Measurements from ENCODE around the gene MCM6. TPM values are rescaled to one million over a fixed set of nuclear protein-coding genes. Genes with fewer than 3 reads are reported as not detected.
"Not testable (repeated sequence)": the region's sequence is repeated elsewhere in the genome, so short reads cannot be mapped to it uniquely, and the experiment has no call there.

Gene MCM6
- total RNA-seq, 1 donor from 2014 or later: 74.4 TPM

GRCh38 chr2:135885709-135886108 lies 9.5 kb upstream of the MCM6 start:
- no peaks in the 10 kb centered on the region for H3K27me3 ChIP-seq
- H3K4me3 Mint-ChIP-seq: no peak overlapping the region
- H3K27ac Mint-ChIP-seq: no peak overlapping the region
- no peak for DNase-seq (ENCODE audit: low spot score)
- no peaks in the 10 kb centered on the region for H4K20me1 ChIP-seq (ENCODE audit: low read depth)
- H3K4me1 Mint-ChIP-seq: peaks cover 24% of the 10 kb centered on the region
- TF ChIP-seq EZH2 (IDR thresholded peaks at IDR 0.05) (no peak), CTCF (IDR thresholded peaks at IDR 0.05) (no peak), EZH2phosphoT487 (IDR thresholded peaks at IDR 0.05) (no peak)
- H3K9me3 ChIP-seq (ENCODE audit: low read depth): no peaks in the 10 kb centered on the region
- H3K9ac ChIP-seq: no peak overlapping the region
- H2AFZ ChIP-seq (replicated peaks): peak overlapping the region; percentile 85
- H3K79me2 ChIP-seq (ENCODE audit: low read depth): no peaks in the 10 kb centered on the region
- H3K9me3 Mint-ChIP-seq: peaks cover 5% of the 10 kb centered on the region
- peaks cover 2% of the 10 kb centered on the region for H3K27me3 Mint-ChIP-seq (ENCODE audit: insufficient read depth, low read depth)
- H3K4me3 ChIP-seq: no peak overlapping the region
- peaks cover 8% of the 10 kb centered on the region for H3K4me1 ChIP-seq
- H3K27ac ChIP-seq: no peak overlapping the region
- H3K4me2 ChIP-seq: no peak overlapping the region
- peaks cover 2% of the 10 kb centered on the region for H3K36me3 Mint-ChIP-seq
- no peaks in the 10 kb centered on the region for H3F3A ChIP-seq (ENCODE audit: low read depth)
- H3K36me3 ChIP-seq: no peaks in the 10 kb centered on the region

- Mint-ChIP-seq H3K9me3 (no peaks in the 10 kb centered on the region), H3K27ac (no peak overlapping the region), H3K4me3 (no peak overlapping the region), H3K27me3 (ENCODE audit: insufficient read depth, low read depth) (peaks cover 2% of the 10 kb centered on the region), H3K36me3 (peaks cover 2% of the 10 kb centered on the region), H3K4me1 (peaks cover 24% of the 10 kb centered on the region)
- no peaks in the 10 kb centered on the region for H3K79me2 ChIP-seq (ENCODE audit: low read depth)
- H3K4me2 ChIP-seq: no peak overlapping the region
- H3K9me3 ChIP-seq (ENCODE audit: low read depth): no peaks in the 10 kb centered on the region
- DNase-seq (ENCODE audit: low spot score): no peak
- H3K9ac ChIP-seq: no peak overlapping the region
- H3K27ac ChIP-seq: no peak overlapping the region
- H4K20me1 ChIP-seq (ENCODE audit: low read depth): no peaks in the 10 kb centered on the region
- no peaks in the 10 kb centered on the region for H3F3A ChIP-seq (ENCODE audit: low read depth)
- H2AFZ ChIP-seq (replicated peaks): no peak overlapping the region
- no peaks in the 10 kb centered on the region for H3K36me3 ChIP-seq
- peaks cover 8% of the 10 kb centered on the region for H3K4me1 ChIP-seq
- H3K4me3 ChIP-seq: no peak overlapping the region
- H3K27me3 ChIP-seq: no peaks in the 10 kb centered on the region
- TF ChIP-seq EZH2phosphoT487 (IDR thresholded peaks at IDR 0.05) (no peak), EZH2 (IDR thresholded peaks at IDR 0.05) (no peak), CTCF (IDR thresholded peaks at IDR 0.05) (no peak)
These were observed 6.2 kb upstream of the MCM6 start for GRCh38 chr2:135882415-135882814.

GRCh38 chr2:135876770-135877169 lies 527 bp upstream of the MCM6 start:
- not testable (repeated sequence) for H3K27ac ChIP-seq; DNase-seq (ENCODE audit: low spot score); H3K9me3 ChIP-seq (ENCODE audit: low read depth); H3K27me3 ChIP-seq; H3K27ac Mint-ChIP-seq; H3K27me3 Mint-ChIP-seq (ENCODE audit: insufficient read depth, low read depth); H3K9me3 Mint-ChIP-seq; H3K9ac ChIP-seq; H3K36me3 ChIP-seq
- Mint-ChIP-seq H3K4me1 (peaks cover 27% of the 10 kb centered on the region), H3K36me3 (peaks cover 21% of the 10 kb centered on the region), H3K4me3 (peak overlapping the region; percentile 94)
- Histone ChIP-seq H3K4me1 (peaks cover 25% of the 10 kb centered on the region), H3F3A (ENCODE audit: low read depth) (peaks cover 10% of the 10 kb centered on the region), H3K4me2 (peak overlapping the region; percentile 32), H4K20me1 (ENCODE audit: low read depth) (peaks cover 41% of the 10 kb centered on the region), H3K4me3 (peak overlapping the region; percentile 82), H2AFZ (replicated peaks) (peak overlapping the region; percentile 45), H3K79me2 (ENCODE audit: low read depth) (peaks cover 38% of the 10 kb centered on the region)

- Mint-ChIP-seq H3K27me3 (ENCODE audit: insufficient read depth, low read depth) (no peaks in the 10 kb centered on the region), H3K4me1 (peaks cover 26% of the 10 kb centered on the region), H3K27ac (peak overlapping the region; percentile 39), H3K9me3 (no peaks in the 10 kb centered on the region), H3K36me3 (peaks cover 29% of the 10 kb centered on the region), H3K4me3 (peak overlapping the region; percentile 92)
- H3F3A ChIP-seq (ENCODE audit: low read depth): peaks cover 10% of the 10 kb centered on the region
- H2AFZ ChIP-seq (replicated peaks): peak overlapping the region; percentile 95
- DNase-seq (ENCODE audit: low spot score): peak; percentile 78
- peak overlapping the region; percentile 93 for H3K4me2 ChIP-seq
- H3K4me1 ChIP-seq: peaks cover 25% of the 10 kb centered on the region
- peaks cover 7% of the 10 kb centered on the region for H3K36me3 ChIP-seq
- peak overlapping the region; percentile 79 for H3K9ac ChIP-seq
- no peaks in the 10 kb centered on the region for H3K9me3 ChIP-seq (ENCODE audit: low read depth)
- no peak for TF ChIP-seq EZH2phosphoT487 (IDR thresholded peaks at IDR 0.05)
- no peak for TF ChIP-seq EZH2 (IDR thresholded peaks at IDR 0.05)
- TF ChIP-seq CTCF (IDR thresholded peaks at IDR 0.05): no peak
- H3K27me3 ChIP-seq: no peaks in the 10 kb centered on the region
- H3K4me3 ChIP-seq: peak overlapping the region; percentile 82
- peak overlapping the region; percentile 65 for H3K27ac ChIP-seq
- peaks cover 46% of the 10 kb centered on the region for H3K79me2 ChIP-seq (ENCODE audit: low read depth)
- H4K20me1 ChIP-seq (ENCODE audit: low read depth): peaks cover 42% of the 10 kb centered on the region
These were observed 665 bp downstream of the MCM6 start for GRCh38 chr2:135875491-135876065.

Data from neural progenitor cell (in vitro differentiated cells).